SK-N-MC (cell line): Measurements from ENCODE around the gene LTBP1.

ENCODE experiments used
- EZH2 ChIP-seq: fragments of 200-600 bp; sonication (generic); IDR thresholded peaks from one replicate; pipeline ENCODE4 v1.6.1; 2017; ENCODE audit warnings: antibody characterized with exemption
- POLR2AphosphoS5 ChIP-seq: IDR thresholded peaks from 2 replicates; pipeline ENCODE4 v1.6.1; 2012; ENCODE audit warnings: mild to moderate bottlenecking, low read depth, low read length, borderline replicate concordance

GRCh38 chr2:32930436-32930835 is 16.3 kb upstream of the LTBP1 start:
- TF ChIP-seq POLR2AphosphoS5 = no peak
- no peak for TF ChIP-seq EZH2
